ENCODE results near the gene CCSAP. TPM values are rescaled to one million over a fixed set of nuclear protein-coding genes. Genes with fewer than 3 reads are reported as not detected.

The CCSAP gene
- total and polyA plus RNA-seq, 2 of the 4 experiments (the other 2 are of a cell fraction), result 2.3 to 3.8 TPM

DNA sequence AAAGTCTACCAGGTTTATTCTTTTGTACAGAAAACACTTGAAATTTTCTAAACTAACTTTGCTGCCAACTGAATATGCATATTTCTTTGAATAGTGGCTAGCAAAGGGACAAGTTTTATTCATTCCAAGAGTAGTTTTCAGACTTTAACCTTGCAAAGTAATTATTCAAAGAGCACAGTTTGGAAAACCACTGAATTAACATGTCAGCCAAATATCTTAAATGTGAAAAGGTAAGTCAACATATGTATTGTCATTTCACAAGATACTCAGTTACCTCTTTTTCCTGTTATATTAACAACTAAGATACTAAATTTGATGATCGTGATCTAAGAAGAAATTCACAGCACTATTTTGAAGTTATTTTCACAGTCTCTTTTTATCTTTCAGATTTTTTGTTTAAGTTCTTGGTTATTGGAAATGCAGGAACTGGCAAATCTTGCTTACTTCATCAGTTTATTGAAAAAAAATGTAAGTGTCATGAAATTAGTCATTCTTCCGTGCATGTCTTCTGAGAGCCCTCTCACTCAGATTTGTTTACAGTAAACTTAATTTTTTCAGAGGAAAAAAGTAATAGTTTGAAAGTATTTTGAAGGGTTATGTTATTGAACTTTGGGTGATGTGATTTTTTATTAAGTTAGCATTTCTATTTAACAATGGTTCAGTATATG is 56.6 kb downstream of the CCSAP start:
- no peak overlapping the region for H2AK5ac ChIP-seq (ENCODE audit: low read depth, low read length)
- peaks cover 24 to 63% of the 10 kb centered on the region in 2 experiments for H3K79me1 ChIP-seq (ENCODE audit: low read depth in 1 of 2, low read length in 2 of 2)
- peaks cover 15% of the 10 kb centered on the region; the same call in 1 of the 2 replicates for H4K20me1 ChIP-seq (ENCODE audit: insufficient read depth, low read length)
- in situ Hi-C loops (cut with MboI; ENCODE audit: low sequenced_read_pairs) (no loop called here), dilution Hi-C loops (cut with HindIII; ENCODE audit: low sequenced_read_pairs, unreplicated experiment) (no loop called here), intact Hi-C loops (cut with micrococcal nuclease) (no loop called here)
- DNase-seq (no peak), ATAC-seq (ENCODE audit: low read depth) (peak; percentile 9; the same call in 1 of the 2 replicates)
- H2BK15ac ChIP-seq (ENCODE audit: low read depth, low read length), result no peak overlapping the region
- H2BK120ac ChIP-seq (ENCODE audit: low read depth, low read length), result no peak overlapping the region
- H2BK20ac ChIP-seq (ENCODE audit: low read depth, low read length), result no peak overlapping the region
- H3K56ac ChIP-seq (ENCODE audit: extremely low read depth, insufficient read depth, low read length), result no peak overlapping the region
- H3K9me3 ChIP-seq (ENCODE audit: control insufficient read depth, insufficient read depth, low read length), result no peaks in the 10 kb centered on the region
- H3K9me1 ChIP-seq (ENCODE audit: insufficient read depth, low read length), result peaks cover 6% of the 10 kb centered on the region; the same call in 1 of the 2 replicates
- TF ChIP-seq MAFK (IDR thresholded peaks at IDR 0.05; ENCODE audit: low read depth, low read length) (peak; percentile 85), POLR2A (IDR thresholded peaks at IDR 0.05; ENCODE audit: low read depth, low read length) (no peak)
- H4K8ac ChIP-seq (ENCODE audit: low read depth in 2 of 2, low read length in 2 of 2), result no peak overlapping the region
- whole genome bisulfite sequencing, 2 experiments (ENCODE audit: extremely low coverage in 2 of 2, insufficient read length in 1 of 2), result no CpG with 5 or more reads among the region's 2 CpGs
- H4K5ac ChIP-seq (ENCODE audit: low read depth, low read length), result no peak overlapping the region
- no peak overlapping the region for H3K4me2 ChIP-seq (ENCODE audit: low read depth, low read length)
- CTCF ChIA-PET, result no interaction called here
- H3K4me1 ChIP-seq (ENCODE audit: control insufficient read depth, insufficient read depth, low read length), result peaks cover 9% of the 10 kb centered on the region
- no peak overlapping the region for H3K14ac ChIP-seq (replicated peaks; ENCODE audit: low read depth, low read length)
- H3K4me3 ChIP-seq (ENCODE audit: insufficient read depth, low read depth, low read length), result no peak overlapping the region
- peaks cover 8% of the 10 kb centered on the region for H3K36me3 ChIP-seq (ENCODE audit: control insufficient read depth, insufficient read depth, low read length)
- POLR2A ChIA-PET (ENCODE audit: unreplicated experiment), result no interaction called here
- H3K23ac ChIP-seq (ENCODE audit: low read depth, low read length), result no peak overlapping the region
- no peak overlapping the region for H3K18ac ChIP-seq (ENCODE audit: low read depth, low read length)
- no peak overlapping the region for H3K27ac ChIP-seq (ENCODE audit: insufficient read depth, low read length)
- H3K27me3 ChIP-seq (ENCODE audit: control insufficient read depth, insufficient read depth, low read length), result no peaks in the 10 kb centered on the region
- no peak overlapping the region for H2AK9ac ChIP-seq (replicated peaks; ENCODE audit: low read depth, low read length, poor library complexity)
- H3K4ac ChIP-seq (ENCODE audit: low read depth, low read length), result no peak overlapping the region
- H2BK5ac ChIP-seq (ENCODE audit: low read depth, low read length, poor library complexity, severe bottlenecking), result no peak overlapping the region
- H2AFZ ChIP-seq (replicated peaks; ENCODE audit: low read length, poor library complexity), result no peak overlapping the region
- H4K91ac ChIP-seq (ENCODE audit: insufficient read depth, low read depth, low read length), result no peak overlapping the region
- no TSS peak for BruUV-seq (replicated peaks)
- no peak overlapping the region for H3K9ac ChIP-seq (ENCODE audit: low read depth, low read length)

All from IMR-90 (cell line).